GM19395 (cell line): Measurements from ENCODE around the gene AFG1L.

ENCODE experiments used
- ATAC-seq: cut with Tn5 transposase; IDR thresholded peaks from one replicate; pipeline ENCODE4 v1.9.1; 2021; ENCODE audit warnings: mild to moderate bottlenecking, moderate library complexity; ENCODE audit not compliant: unreplicated experiment

The AFG1L gene

GRCh38 chr6:108568551-108569305 lies 273.9 kb downstream of the AFG1L start:
- ATAC-seq, result no peak

GRCh38 chr6:108570517-108570916 lies 275.7 kb downstream of the AFG1L start:
- no peak for ATAC-seq

GRCh38 chr6:108574457-108575141 lies 279.7 kb downstream of the AFG1L start:
- no peak for ATAC-seq
